ENCODE measurements around the gene TAF1.
"Not testable (repeated sequence)": the region's sequence is repeated elsewhere in the genome, so short reads cannot be mapped to it uniquely, and the experiment has no call there.

The TAF1 gene, protein sequence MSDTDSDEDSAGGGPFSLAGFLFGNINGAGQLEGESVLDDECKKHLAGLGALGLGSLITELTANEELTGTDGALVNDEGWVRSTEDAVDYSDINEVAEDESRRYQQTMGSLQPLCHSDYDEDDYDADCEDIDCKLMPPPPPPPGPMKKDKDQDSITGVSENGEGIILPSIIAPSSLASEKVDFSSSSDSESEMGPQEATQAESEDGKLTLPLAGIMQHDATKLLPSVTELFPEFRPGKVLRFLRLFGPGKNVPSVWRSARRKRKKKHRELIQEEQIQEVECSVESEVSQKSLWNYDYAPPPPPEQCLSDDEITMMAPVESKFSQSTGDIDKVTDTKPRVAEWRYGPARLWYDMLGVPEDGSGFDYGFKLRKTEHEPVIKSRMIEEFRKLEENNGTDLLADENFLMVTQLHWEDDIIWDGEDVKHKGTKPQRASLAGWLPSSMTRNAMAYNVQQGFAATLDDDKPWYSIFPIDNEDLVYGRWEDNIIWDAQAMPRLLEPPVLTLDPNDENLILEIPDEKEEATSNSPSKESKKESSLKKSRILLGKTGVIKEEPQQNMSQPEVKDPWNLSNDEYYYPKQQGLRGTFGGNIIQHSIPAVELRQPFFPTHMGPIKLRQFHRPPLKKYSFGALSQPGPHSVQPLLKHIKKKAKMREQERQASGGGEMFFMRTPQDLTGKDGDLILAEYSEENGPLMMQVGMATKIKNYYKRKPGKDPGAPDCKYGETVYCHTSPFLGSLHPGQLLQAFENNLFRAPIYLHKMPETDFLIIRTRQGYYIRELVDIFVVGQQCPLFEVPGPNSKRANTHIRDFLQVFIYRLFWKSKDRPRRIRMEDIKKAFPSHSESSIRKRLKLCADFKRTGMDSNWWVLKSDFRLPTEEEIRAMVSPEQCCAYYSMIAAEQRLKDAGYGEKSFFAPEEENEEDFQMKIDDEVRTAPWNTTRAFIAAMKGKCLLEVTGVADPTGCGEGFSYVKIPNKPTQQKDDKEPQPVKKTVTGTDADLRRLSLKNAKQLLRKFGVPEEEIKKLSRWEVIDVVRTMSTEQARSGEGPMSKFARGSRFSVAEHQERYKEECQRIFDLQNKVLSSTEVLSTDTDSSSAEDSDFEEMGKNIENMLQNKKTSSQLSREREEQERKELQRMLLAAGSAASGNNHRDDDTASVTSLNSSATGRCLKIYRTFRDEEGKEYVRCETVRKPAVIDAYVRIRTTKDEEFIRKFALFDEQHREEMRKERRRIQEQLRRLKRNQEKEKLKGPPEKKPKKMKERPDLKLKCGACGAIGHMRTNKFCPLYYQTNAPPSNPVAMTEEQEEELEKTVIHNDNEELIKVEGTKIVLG (N-terminal part only)

DNA sequence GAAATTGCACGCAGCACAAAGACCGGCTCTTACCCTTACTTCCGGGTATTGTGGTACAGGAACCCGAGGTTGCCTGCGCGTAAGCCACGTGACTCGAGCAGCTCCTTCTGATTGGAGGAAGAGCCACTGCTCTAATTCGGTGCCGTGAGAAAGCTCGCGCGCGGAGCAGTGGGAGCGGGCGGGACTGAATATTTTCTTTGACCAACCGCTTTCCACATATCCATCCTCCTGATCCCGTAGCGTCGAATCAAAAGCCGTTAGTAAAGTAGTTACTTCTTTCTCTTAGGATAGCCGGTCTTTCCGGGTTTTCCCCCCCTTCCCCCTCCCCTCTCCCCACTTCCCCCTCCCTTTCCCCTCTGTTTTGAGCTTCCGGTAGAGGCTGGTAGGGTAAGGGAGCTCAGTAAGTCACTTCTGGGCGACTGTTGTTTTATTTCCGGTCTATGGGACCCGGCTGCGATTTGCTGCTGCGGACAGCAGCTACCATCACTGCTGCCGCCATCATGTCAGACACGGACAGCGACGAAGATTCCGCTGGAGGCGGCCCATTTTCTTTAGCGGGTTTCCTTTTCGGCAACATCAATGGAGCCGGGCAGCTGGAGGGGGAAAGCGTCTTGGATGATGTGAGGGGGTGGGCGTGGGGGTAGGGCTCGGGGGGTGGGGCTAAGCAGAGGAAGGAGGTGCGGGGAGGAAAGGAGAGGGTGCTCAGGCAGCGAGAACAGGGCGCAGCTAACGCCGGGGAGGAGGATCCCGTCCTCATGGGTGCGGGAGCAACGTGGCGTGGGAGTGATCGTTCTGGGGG is at the start of gene TAF1:
TSS of gene TAF1 (plus strand) at position 483 of the 799 bp plus-strand sequence. CDS start at position 501, 18 bp downstream.
- FAIRE-seq = peak; percentile 98

DNA sequence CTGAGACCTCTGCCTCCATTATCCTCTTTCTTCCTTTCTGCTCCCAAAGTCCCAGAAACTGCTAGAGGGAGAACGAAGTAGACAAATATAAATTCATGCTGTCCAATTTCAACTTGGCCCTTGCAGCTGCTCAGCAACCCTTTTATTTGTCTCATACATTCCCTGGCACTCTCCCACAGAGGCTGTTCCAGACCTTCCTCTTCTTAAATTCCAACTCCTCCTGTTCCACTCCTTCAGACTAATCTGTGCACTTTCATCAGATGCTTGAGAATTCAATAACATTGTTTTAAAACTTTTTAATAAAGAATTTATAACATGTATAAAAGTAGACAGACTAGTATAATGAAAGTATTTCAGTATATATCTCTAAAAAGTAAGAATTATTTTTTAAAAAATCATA is 49.2 kb upstream of the TAF1 start:
- FAIRE-seq = not testable (repeated sequence)

DNA sequence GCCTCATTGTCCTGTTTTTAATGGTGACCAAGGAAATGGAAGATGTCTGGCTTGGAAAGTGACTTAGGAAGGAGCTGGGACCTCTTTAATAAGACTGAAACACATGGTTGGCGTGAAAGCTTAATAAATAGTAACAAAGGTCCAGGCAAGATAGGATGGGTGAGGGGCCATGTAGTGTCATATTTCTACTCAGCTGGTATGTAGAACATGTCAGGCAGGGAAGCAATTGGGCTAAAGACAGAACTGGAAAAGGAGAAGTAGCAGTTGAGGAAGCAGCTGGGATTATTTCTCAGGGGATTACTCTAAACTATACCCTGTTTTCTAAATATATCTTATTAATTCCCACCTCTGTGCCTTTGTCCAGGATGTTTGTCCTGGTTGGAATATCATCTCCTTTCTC is 46.0 kb upstream of the TAF1 start:
- no peak for FAIRE-seq

DNA sequence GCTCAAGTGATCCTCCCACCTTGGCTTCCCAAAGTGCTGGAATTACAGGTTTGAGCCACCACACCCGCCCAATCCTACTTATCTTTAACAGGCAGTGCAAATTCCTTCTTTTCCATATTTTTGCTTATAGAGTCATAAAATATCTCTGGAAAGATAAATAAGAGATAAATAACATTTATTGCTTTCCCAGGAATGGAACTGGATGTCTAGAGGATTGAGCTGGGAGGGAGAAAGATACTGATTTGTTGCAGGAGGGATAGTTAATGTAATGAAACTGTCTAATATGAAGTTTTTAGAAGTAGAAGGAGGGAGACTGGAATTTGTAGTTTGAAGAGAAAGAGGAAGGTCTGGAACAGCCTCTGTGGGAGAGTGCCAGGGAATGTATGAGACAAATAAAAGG is 44.4 kb upstream of the TAF1 start:
- no peak for FAIRE-seq

DNA sequence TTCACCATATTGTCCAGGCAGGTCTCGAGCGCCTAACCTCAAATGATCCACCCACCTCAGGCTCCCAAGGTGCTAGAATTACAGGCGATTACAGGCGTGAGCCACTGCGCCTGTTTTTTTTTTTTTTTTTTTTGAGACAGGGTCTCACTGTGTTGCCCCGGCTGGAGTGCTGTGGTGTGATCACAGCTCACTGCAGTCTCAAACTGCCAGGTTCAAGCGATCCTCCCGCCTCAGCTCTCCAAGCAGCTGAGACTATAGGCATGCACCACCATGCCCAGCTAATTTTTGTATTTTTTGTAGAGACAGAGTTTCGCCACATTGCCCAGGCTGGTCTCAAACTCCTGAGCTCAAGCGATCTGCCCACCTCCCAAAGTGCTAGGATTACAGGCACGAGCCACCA is 41.7 kb upstream of the TAF1 start:
- FAIRE-seq = not testable (repeated sequence)

DNA sequence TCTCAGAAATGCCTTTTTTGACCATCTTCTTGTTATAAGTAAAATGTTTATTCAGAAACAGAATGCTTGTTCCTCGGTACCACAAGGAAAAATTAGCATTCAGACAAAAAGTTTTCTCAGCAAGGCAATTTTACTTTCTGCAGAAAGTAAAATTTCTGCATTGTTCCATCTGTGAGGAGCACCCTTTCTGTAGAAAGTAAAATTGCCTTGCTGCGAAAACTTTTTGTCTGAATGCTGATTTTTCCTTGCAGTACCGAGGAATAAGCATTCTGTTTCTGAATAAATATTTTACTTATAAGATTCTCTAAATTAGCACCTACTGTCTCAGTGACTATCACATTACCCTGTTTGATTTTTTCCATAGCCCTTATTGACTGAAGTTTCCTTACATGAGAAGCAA is 39.8 kb upstream of the TAF1 start:
- FAIRE-seq = no peak

DNA sequence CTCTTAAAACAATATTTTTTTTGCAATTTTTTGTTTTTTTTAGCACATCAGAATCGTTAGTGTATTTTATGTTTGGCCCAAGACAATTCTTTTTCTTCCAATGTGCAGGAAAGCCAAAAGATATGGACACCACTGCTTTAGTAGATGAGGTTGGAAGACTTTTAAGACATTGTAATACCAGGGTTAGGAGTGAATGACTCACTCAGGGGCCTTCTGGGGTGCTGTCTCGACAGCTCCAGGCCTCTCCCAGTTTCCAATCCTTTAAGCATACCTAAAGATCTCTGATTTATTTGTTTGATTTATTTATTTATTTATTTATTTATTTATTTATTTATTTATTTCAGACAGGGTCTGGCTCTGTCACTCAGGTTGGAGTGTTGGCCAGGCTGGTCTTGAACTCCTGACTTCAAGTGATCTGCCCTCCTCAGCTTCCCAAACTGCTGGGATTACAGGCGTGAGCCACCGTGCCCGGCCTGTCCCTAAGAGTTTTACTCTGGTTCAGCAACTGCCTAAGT is 16.9 kb upstream of the TAF1 start:
- FAIRE-seq = not testable (repeated sequence)

DNA sequence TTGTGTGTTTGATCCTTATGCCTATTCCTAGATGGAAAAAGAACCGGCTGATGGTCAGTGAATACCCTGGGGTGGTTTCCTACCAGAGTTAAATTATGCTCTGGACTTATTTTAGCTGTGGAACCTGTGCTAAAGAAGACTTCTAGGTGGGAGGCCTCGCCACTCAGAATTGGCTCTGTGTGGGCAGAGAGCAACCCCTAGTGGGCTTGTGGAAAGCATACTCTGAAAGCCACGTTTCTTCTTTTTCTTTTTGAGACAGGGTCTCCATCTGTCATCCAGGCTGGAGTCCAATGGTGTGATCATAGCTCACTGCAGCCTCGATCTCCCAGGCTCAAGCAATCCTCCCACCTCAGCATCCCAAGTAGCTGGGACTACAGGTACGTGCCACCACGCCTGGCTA is 16.3 kb upstream of the TAF1 start:
- not testable (repeated sequence) for FAIRE-seq

DNA sequence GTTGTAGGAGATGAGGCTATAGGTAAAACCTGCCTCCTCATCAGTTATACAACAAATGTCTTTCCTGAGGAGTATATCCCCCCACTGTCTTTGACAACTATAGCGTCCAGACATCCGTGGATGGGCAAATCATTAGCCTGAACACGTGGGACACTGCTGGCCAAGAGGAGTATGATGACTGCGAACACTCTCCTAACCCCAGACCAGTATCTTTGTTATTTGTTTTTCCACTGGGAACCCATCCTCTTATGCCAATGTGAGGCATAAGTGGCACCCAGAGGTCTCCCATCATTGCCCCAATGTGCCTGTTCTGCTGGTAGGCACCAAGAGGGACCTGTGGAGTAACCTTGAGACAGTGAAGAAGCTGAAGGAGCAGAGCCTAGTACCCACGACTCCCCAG is 13.7 kb upstream of the TAF1 start:
- not testable (repeated sequence) for FAIRE-seq

DNA sequence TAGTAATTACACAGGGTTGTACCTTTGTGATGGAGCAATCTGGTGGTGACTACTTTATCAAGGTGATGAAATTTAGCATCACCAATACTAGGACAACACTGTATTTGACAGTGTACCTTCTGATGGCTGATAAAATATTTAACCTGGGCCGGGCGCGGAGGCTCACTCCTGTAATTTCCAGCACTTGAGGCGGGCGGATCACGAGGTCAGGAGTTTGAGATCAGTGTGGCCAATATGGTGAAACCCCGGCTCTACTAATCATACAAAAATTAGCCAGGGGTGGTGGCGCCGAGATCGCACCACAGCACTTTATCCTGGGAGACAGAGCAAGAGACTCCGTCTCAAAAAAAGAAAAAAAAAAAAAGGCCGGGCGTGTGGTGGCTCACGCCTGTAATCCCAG is 1.9 kb upstream of the TAF1 start:
- FAIRE-seq = no peak

DNA sequence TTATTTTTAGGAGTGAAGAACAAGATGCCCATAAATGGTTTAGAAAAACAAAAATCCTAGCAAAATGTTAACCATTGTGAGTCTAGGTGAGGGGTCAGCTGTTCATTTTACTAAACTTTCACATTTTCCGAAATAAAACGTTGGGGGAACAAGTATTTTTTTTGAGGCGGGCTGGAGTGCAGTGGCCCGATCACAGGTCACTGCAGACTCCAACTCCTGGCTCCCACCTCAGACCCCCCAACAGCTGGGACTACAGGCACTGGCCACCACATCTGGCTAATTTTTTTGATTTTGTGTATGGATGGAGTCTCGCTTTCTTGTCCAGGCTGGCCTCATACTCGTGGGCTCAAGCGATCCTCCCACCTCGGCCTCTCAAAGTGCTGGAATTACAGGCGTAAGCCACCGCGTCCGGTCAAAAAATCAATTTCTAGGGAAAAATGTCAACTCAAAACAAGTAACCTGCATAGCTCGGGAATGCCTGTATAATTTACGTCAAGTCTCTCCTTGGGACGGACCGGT is 742 bp upstream of the TAF1 start:
- FAIRE-seq = no peak

DNA sequence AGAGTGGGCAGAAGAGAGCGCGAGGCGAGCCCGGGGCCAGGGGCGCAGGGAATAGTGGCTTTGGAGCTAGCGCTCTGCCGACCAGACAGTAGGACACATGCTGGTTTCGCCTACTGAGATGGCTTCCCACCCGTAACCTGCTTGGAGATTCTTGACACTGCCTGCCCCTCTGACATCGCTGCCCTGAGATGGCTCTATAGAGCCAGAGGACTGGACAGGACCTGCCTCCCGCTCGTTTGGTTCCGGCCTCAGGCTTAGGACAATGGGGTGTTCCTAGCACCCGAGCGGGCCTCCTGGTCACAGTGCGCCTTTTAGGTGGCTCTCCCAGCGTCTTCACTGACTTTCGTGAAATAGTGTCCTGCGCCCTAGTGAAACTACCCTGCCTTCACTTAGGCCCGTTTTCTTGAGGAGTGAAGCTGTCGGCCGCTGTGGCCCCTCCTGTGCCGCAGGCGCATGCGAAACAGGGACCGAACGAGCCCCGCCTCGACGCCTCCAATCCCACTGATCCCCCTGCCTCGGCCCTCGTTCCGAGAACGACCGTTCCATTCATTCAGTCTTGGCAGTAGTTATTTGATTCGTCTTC is 608 bp downstream of the TAF1 start:
- no peak for FAIRE-seq

DNA sequence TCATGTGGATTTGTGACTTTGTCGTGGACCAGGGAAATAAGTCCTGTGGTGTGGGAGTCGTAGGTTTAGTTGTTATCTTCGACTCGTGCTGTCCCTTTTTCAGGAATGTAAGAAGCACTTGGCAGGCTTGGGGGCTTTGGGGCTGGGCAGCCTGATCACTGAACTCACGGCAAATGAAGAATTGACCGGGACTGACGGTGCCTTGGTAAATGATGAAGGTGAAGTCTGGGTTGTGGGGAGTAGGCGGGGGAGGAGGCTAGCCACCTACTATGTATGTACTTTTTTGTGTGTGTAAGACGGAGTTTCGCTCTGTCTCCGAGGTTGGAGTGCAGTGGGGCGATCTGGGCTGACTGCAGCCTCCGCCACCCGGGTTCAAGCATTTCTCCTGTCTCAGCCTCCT is 1.2 kb downstream of the TAF1 start:
- no peak for FAIRE-seq

DNA sequence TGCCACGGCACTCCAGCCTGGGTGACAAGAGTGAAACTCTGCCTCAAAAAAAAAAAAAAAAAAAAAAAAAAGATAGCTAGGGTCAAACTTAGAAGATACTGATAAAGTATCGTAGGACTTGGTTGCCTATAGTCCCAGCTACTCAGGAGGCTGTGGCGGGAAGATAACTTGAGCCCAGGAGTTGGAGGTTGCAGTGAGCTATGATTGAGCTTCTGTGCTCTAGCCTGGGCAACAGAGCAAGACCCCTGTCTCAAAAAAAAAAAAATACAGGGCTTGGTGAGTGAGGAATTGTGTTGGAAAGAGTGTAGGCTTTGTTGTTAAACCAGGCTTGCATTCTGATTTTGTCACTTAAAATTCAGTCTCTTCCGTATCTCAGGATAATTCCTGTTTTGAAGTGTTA is 6.2 kb downstream of the TAF1 start:
- no peak for FAIRE-seq

DNA sequence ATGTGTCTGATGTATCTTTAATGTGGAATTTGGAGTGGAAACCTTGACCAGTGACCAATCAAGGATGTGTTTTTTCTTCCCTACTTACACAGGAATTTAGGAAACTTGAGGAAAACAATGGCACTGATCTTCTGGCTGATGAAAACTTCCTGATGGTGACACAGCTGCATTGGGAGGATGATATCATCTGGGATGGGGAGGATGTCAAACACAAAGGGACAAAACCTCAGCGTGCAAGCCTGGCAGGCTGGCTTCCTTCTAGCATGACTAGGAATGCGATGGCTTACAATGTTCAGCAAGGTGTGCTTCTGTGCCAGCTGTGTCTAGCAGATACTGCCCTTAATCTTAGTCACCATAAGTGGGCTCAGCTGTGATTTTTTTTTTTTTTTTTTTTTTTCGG is 12.6 kb downstream of the TAF1 start:
- no peak for FAIRE-seq

DNA sequence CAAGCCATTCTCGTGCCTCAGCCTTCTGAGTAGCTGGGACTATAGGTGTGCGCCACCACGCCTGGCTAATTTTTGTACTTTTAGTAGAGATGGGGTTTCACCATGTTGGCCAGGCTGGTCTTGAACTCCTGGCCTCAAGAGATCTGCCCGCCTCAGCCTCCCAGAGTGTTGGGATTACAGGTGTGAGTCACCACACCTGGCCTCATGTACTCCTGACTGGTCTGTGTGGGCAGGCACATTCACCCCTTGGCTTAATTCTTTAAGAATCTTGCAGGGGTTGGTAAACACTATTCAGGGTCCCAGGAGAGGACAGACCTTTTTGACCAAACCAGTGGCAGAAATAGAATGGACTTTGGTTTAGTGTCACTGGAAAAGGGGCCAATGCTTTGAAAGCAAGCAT is 25.6 kb downstream of the TAF1 start:
- not testable (repeated sequence) for FAIRE-seq

DNA sequence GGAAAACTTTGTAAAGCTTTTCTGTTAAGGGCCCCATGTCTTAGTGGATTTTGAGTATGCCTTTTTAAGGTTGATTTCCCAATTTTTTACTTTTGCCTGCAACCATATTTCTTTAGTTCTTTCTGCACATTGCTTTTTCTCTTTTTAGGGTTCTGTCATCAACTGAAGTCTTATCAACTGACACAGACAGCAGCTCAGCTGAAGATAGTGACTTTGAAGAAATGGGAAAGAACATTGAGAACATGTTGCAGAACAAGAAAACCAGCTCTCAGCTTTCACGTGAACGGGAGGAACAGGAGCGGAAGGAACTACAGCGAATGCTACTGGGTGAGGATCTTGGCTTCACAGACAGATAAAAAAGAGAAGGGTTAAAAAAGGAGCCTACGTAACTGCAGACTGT is 27.8 kb downstream of the TAF1 start:
- no peak for FAIRE-seq

DNA sequence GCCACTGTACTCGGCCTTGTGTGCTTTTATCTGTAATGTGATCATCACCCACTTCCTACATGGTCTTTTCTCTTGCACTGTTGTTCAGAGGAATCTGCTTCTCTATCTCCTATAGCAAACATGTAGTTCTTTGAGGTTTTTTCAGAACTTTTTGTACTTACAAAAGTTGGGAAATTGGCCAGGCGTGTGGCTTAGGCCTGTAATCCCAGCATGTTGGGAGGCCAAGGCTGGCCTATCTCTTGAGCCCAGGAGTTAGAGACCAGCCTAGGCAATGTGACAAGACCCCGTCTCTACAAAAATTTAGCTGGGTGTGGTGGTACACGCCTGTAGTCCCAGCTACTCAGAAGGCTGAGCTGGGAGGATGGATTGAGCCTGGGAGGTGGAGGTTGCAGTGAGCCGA is 30.4 kb downstream of the TAF1 start:
- FAIRE-seq = no peak

DNA sequence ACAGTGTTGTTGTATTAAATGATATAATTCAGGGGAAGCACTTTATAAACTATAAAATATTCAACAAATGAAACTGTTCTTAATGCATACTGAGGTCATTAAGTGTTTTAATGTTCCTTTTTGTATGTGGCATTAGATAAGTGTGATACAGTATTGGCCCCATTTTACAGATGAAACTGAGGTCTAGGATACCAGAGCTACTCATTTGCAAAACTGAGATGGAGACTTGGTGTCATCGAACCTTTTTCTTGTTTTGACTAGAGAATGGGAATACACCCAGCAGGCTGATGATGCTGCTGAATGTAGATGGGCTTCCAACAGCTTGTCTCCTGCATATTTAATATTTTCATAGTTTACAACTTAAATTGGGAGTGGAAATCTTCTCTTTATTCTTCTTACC is 34.6 kb downstream of the TAF1 start:
- no peak for FAIRE-seq

DNA sequence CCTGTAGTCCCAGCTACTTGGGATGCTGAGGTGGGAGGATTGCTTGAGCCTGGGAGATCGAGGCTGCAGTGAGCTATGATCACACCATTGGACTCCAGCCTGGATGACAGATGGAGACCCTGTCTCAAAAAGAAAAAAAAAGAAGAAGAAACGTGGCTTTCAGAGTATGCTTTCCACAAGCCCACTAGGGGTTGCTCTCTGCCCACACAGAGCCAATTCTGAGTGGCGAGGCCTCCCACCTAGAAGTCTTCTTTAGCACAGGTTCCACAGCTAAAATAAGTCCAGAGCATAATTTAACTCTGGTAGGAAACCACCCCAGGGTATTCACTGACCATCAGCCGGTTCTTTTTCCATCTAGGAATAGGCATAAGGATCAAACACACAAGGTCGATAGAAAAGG is 50.1 kb downstream of the TAF1 start:
- not testable (repeated sequence) for FAIRE-seq

DNA sequence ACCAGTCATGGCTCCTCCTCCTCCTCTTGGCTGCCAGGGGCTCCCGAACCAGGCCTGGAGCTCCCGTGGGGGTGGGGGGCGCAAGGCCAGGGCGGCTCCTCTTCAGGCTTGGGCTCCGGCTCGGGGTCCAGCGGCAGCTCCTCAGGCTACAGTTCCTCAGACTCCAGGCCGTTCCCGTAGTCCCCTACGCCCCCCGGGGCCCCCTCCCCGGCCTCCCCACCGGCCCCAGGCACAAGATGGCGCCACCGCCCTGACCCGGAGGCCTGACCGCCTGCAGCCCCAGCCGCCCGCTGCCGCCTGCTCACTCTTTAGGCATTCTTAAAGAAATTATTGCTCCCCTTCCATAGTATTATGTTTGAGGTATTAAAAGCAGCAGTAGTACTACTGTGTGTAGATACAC is 54.5 kb downstream of the TAF1 start:
- FAIRE-seq = no peak

All from islet of Langerhans (tissue), 1 donor.